HG02763 (cell line): Measurements from ENCODE around the gene NUP210.

Source experiments
- ATAC-seq: cut with Tn5 transposase; IDR thresholded peaks from one replicate; pipeline ENCODE4 v1.9.1; 2021; ENCODE audit warnings: mild to moderate bottlenecking, moderate library complexity; ENCODE audit not compliant: unreplicated experiment

NUP210 gene

DNA sequence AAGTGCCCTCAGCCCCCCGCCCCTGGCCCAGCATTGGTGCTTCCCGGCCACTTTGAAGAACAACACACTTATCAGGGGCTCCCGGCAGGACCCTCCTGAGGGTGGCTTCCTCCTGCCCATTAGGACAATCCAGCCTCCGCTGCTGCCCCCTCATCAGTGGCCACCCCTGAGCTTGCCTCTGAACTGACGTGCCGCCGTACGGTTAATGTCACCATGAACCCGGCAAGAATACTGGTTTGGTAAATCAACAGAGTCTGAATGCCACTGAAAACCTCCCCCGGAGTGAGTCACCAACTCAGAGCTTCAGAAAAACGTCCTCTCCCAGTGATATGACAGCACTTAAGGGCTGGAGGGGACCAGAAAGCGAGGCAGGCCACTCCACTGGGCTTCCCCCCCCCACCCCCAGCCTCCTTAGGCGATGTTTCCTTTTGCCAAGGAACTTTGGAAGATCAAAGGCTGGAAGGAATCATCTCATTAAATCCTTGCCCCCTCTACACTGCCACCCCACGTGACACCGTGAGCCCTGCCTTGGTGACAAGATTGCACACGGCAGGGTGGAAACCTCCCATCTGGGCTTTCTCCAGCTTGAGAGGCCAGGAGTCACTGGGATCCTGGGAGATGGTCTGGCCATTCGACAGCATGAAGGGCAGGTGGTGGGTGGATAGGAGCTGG, 142.1 kb downstream of the NUP210 start:
- ATAC-seq = no peak

DNA sequence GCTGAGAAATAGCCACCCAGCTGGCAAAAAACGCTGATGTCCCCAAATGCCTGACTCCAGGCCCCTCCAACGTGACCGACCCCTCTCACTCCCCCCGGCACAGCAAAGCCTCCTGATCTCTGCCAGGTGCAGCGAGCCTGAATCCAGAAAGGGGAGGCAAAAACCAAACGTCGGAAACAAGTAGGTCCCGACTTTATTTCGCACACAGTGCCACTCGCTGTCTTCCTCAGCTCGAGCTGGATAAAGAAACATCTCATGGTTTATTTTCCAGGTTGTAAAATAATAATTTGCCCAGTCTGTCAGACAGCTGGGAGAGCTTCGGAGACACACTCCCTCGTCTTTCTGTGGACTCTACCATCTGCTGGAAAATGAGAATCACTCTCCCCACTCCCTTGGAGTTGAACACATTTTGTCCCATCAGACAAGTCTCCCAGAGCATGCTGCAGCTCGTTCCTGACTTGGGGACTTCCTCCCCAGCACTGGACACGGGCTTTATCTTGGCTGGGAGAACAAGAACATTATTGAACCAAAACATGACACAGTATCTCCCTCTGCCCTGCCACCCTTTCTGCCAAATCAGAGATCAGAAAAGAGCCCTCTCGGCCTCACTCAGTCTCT, 142.8 kb downstream of the NUP210 start:
- ATAC-seq = no peak

DNA sequence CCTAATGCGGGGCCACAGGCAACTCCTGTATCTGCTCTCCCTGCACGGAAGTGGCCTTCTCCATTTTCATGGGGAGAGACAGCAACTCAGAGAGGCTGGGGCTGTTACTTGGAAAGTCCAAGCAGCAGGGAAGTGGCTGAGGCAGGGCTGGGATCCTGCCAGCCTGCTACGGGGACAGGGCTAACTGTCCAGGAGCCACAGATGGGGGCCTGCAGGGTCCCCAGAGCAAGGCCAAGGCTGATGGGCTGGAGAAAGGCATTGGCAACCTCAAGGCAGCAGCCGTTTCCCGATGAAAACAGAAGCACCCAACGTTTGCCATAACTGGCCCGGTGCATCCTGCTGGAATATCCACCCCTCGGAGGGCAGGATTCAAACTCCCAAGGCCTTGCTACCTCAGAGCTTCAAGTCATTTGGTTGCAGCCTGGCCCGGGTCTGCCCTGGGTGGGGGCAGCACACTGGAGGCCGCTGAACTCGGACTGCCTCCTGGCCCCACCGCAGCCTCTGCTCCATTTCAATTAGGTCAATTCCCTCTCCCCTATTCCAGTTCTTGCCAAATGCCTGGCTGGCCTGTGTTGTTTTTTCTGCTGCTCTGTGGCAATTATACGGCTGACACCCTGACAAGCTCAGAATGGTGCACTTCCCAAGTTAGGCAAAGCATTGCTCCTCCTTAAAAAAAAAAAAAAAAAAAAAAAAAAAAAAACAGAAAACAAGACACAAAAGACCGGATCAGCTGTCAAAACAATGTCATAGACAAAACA, 143.5 kb downstream of the NUP210 start:
- no peak for ATAC-seq

DNA sequence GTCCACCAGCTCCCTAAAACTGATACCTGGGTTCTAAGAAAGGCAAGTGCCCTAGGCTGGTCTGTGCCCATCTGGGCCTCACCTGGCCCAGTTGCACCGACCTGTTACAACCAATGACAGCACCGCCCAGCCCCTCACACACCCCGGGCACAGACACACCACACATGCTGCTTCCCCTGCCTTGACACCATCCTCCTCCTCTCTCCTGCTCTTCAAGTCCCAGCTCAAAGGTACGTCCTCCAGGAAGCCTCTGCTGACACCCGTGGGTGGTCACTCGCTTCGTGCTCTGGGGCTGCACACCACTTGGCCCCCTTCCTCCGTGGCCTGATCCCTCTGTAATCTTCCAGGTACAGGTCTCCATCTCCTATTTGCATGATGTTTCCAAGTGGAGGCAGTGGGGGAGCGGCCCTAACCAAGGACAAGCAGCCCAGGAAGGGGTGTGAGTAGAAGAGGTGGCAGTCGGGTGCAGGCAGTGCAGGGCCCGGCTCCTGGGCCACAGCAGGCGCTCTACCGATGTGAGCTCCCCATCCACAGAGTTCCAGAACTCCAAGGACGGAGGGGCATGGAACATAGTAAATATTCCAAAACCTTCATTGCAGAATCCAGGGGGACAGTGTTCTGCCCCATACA, 144.6 kb downstream of the NUP210 start:
- no peak for ATAC-seq

DNA sequence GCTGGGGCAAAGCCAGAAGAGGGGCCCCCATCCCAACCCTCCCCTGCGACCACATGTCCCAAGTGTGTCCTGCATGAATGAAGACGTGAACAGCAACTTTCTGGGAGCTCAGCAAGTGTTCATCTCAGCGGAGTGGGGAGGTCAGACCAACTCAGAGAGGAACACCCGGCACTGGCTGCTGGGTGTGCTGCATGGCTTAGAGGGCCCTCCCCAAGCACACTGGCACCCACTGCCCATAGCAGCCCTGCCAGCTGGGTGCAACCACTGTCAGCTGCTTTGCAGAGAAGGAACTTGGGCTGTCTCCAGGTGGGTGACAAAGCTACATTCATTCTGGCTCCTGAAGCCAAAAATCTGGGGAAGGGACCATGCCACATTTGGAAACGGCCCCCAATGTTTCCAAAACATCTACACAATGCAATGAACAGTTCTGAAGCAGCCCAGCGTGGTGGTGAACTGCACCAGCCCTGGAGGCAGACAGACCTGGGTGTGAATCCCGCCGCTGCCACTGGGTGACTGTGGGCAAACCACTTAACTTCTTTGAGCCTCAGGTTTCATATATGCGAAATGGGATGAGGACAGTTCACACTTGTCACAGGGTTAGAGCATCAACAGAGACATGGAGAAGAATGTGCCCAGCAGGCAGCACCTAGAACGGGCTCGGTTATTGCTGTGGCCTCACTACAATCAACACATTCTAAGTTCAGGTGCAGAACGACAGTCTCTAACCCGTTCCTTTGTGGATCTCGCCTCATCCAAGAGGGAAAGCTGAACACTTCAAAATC, 145.4 kb downstream of the NUP210 start:
- ATAC-seq = no peak

DNA sequence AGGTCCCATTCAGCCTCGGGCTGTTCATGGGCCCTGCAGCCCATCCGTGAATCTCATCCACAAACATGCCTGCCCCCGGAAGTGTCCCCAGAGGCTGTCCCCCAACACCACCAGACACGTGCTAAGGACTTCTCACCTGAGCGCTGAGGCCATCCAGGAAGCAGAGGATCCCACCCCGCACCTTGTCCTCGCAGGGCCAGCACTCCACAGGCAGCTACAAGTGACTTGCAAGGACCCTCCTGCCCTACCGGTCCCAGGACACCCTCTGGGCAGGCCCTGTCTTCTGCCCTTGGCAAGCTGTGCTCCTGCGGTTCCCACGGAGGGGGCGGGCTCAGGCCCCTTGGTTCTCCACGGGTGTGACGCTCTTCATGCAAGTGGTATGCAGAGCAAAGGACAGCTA, 146.0 kb downstream of the NUP210 start:
- no peak for ATAC-seq

DNA sequence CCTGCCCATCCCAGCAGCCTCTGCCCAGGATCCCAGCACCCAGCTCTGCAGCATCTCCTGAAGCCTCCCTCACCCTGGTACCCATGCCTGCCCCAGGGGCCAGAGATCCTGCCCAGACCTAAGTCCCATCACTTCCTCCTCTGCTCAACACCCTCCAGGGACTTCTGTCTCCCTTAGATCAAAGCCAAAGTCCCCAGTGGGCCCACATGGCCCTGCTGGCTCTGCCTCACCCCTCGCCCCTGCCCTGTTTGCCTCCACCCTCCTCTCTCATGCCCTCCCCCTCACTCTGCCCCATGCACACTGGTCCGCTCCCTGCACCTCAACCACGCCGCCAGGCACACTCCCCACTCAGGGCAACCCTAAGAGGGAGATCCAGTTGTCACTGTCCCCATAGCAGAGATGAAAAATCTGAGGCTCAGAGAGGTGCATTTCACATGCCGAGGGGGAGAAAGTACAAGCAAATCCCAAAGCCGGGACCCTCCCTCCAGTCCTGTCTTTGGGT, 146.5 kb downstream of the NUP210 start:
- ATAC-seq = no peak

DNA sequence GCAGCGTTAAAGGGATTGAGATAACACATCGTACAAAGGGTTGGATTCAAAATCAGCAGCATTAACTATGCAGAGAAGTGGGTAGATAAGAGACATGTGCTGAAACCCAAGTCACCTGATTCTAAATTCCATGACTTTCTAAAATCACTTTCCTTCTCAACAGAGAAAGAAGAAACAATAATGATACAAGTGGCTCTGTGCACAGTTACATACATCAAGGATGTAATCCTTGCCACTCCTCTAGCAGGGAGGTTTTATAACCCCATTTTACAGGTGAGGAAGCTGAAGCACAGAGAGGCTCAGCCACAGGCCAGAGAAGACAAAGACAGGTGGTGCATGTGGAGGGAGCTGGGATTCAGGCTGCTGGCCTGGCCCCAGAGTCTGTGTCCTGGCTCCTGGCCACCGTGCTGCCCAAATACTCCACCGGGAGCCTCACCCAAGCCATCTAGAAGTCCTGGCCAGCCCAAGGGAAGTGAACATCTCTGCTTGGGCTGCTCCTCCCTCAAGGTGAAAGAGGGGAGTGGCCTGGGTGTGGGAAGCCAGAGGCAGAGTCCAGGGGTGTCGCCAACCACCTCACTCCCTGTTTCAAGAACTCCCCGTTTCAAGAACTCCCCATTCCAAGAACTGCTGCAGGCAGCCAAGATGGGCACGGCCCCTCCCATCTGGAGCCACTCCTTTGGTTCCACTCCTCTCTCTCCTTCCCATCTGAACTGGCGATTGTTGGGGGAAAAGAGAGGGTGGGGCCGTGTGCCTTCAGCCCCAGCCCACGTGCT, 147.1 kb downstream of the NUP210 start:
- ATAC-seq = no peak

DNA sequence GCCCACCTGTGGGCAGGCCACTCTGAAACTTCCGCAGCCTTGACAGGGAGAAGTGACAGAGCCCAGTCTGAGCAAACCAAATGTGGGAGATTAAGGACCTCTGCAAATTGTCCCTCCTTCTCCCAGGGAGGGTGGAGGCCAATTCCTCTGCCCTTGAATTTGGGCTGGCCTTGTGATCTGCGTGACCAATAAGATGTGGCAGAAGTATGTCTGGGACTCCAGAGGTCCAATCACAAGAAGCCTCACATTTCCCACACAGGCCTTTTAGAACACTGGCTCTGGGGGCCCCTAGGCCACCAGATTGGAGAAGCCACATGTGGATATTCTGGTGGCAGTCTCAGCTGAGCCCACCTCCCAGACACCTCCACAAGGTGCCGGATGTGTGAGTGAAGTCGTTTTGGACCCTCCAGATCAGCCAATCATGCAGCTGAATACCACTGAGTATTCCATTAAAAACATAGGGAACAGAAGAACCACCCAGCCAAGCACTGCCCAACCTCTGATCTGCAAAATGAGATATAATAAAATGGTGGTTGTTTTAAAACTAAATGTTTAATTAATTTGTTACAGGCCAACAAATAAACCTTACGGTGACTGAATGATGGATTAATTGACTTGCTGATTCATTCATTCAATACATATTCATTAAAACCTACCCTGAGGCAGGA, 150.3 kb downstream of the NUP210 start:
- ATAC-seq = no peak

DNA sequence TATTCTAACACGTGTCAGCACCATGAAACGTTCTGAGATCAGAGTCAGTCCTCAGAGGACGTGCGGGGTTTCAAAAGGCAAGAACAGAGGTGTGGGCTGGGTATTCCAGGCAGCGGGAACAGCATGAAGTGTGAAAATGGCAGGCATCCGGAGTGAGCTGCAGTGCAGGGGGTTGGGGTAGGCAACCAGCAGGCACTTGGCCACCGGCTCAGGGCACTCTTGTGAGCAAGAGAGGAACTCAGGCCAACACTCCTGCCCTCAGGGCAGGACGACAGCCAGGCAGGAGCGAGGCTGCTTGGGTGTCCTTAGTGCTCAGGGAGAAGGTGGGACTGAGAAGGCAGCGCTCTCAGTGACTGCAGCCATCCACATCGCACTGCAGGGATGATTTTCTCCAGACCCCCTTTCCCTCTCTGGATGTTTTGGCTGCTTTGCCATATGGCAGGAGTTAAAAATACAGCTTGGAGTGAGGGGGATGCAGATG, 151.1 kb downstream of the NUP210 start:
- ATAC-seq = no peak

DNA sequence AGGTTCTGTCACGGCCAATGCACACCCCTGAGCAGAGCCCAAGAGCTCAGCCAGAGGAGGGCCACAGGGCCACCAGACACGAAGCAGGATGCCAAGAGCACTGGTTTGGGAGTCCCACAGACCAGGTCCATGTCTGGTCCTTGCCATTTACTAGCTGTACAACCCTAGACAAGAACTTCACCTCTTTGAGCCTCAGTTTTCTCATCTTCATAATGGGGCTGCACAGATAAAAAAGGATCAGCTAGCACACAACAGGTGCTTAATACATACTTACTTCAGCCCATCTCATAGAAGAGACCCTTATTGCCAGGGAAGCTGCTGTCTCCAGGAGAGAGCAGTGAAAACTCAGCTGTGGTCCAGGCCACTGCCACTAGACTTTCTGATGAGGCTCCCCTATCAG, 152.0 kb downstream of the NUP210 start:
- ATAC-seq = no peak

DNA sequence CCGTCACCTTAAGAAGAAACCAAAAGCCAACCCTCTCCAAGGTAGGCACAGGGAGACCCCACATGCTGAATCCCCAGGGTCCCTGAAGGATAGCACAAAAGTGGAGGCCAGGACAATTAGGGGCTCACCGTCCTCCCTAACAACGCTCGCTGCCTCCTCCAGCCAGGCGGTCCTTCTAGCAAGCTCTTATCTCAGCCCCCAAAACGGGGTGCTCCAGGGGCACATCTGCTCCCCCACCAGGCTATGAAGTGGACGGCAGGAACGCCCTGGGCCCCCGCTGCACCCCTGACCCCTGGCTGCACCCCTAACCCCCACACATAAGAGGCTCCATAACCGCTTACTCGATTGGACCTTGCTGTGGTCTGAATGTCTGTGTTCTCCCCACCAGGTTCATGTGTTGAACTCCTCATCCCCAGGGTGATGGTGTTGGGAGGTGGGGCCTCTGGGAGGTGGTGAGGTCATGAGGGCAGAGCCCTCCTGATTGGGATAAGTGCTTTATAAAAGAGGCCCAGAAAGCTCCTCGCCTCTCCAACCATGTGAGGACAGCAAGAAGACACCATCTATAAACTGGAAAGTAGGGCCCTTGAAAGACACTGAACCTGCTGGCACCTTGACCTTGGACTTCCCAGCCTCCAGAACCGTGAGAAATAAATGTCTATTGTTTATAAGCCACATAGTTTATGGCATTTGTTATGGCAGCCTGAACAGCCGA, 153.3 kb downstream of the NUP210 start:
- ATAC-seq = no peak
